Measurements from ENCODE around the gene ANXA2R.
A peak's percentile ranks its signal among the peaks of the same experiment; 100 is the strongest.
"Not testable (repeated sequence)": the region's sequence is repeated elsewhere in the genome, so short reads cannot be mapped to it uniquely, and the experiment has no call there.

The ANXA2R gene

GRCh38 chr5:43073597-43074546 lies 33.8 kb upstream of the ANXA2R start:
- Histone ChIP-seq H3K4me3 (ENCODE audit: low read depth in 1 of 2, low read length in 2 of 2) (no peak overlapping the region), H3K27ac (ENCODE audit: low read depth, low read length) (no peak overlapping the region), H3K36me3 (ENCODE audit: control insufficient read depth in 1 of 2, insufficient read depth in 2 of 2, low read length in 2 of 2) (peaks cover 15 to 19% of the 10 kb centered on the region in 2 donors), H3K4me1 (ENCODE audit: control insufficient read depth in 1 of 2, insufficient read depth in 2 of 2, low read length in 2 of 2) (peaks cover 4 to 8% of the 10 kb centered on the region in 2 donors), H3K9ac (ENCODE audit: low read depth in 1 of 2, low read length in 2 of 2) (no peak overlapping the region), H3K27me3 (ENCODE audit: control insufficient read depth in 1 of 2, insufficient read depth in 2 of 2, low read length in 2 of 2) (no peaks in the 10 kb centered on the region), H3K9me3 (ENCODE audit: control insufficient read depth in 1 of 2, low read length in 2 of 2) (no peaks in the 10 kb centered on the region)

GRCh38 chr5:43069401-43069720 lies 29.2 kb upstream of the ANXA2R start:
- H3K4me3 ChIP-seq (ENCODE audit: low read depth in 1 of 2, low read length in 2 of 2); H3K9ac ChIP-seq (ENCODE audit: low read depth in 1 of 2, low read length in 2 of 2); H3K27me3 ChIP-seq (ENCODE audit: control insufficient read depth in 1 of 2, insufficient read depth in 2 of 2, low read length in 2 of 2); H3K9me3 ChIP-seq (ENCODE audit: control insufficient read depth in 1 of 2, low read length in 2 of 2); H3K27ac ChIP-seq (ENCODE audit: low read depth, low read length): not testable (repeated sequence)
- H3K4me1 ChIP-seq (ENCODE audit: control insufficient read depth in 1 of 2, insufficient read depth in 2 of 2, low read length in 2 of 2), result peaks cover 20 to 22% of the 10 kb centered on the region in 2 donors
- H3K36me3 ChIP-seq (ENCODE audit: control insufficient read depth in 1 of 2, insufficient read depth in 2 of 2, low read length in 2 of 2), result peaks cover 10 to 11% of the 10 kb centered on the region in 2 donors

- Histone ChIP-seq H3K36me3 (ENCODE audit: control insufficient read depth in 1 of 2, insufficient read depth in 2 of 2, low read length in 2 of 2) (peaks cover 10 to 11% of the 10 kb centered on the region in 2 donors), H3K27me3 (ENCODE audit: control insufficient read depth in 1 of 2, insufficient read depth in 2 of 2, low read length in 2 of 2) (no peaks in the 10 kb centered on the region), H3K4me3 (ENCODE audit: low read depth in 1 of 2, low read length in 2 of 2) (peak overlapping the region; percentile 96 to 97), H3K4me1 (ENCODE audit: control insufficient read depth in 1 of 2, insufficient read depth in 2 of 2, low read length in 2 of 2) (peaks cover 20 to 22% of the 10 kb centered on the region in 2 donors), H3K9ac (ENCODE audit: low read depth in 1 of 2, low read length in 2 of 2) (peak overlapping the region; percentile 92 to 94), H3K27ac (ENCODE audit: low read depth, low read length) (no peak overlapping the region), H3K9me3 (ENCODE audit: control insufficient read depth in 1 of 2, low read length in 2 of 2) (no peaks in the 10 kb centered on the region)
These were observed 27.9 kb upstream of the ANXA2R start for GRCh38 chr5:43068037-43068436.

GRCh38 chr5:43066799-43067741 lies 27.0 kb upstream of the ANXA2R start:
- Histone ChIP-seq H3K4me1 (ENCODE audit: control insufficient read depth in 1 of 2, insufficient read depth in 2 of 2, low read length in 2 of 2) (peaks cover 20 to 22% of the 10 kb centered on the region in 2 donors), H3K27me3 (ENCODE audit: control insufficient read depth in 1 of 2, insufficient read depth in 2 of 2, low read length in 2 of 2) (no peaks in the 10 kb centered on the region), H3K27ac (ENCODE audit: low read depth, low read length) (peak overlapping the region; percentile 98), H3K4me3 (ENCODE audit: low read depth in 1 of 2, low read length in 2 of 2) (peak overlapping the region; percentile 96 to 97), H3K36me3 (ENCODE audit: control insufficient read depth in 1 of 2, insufficient read depth in 2 of 2, low read length in 2 of 2) (peaks cover 10 to 11% of the 10 kb centered on the region in 2 donors), H3K9me3 (ENCODE audit: control insufficient read depth in 1 of 2, low read length in 2 of 2) (no peaks in the 10 kb centered on the region), H3K9ac (ENCODE audit: low read depth in 1 of 2, low read length in 2 of 2) (peak overlapping the region; percentile 92 to 94)

GRCh38 chr5:43065948-43066798 lies 26.1 kb upstream of the ANXA2R start:
- H3K9ac ChIP-seq (ENCODE audit: low read depth in 1 of 2, low read length in 2 of 2), result peak overlapping the region; percentile 92 to 94
- peak overlapping the region; percentile 98 for H3K27ac ChIP-seq (ENCODE audit: low read depth, low read length)
- no peaks in the 10 kb centered on the region for H3K27me3 ChIP-seq (ENCODE audit: control insufficient read depth in 1 of 2, insufficient read depth in 2 of 2, low read length in 2 of 2)
- peaks cover 20 to 27% of the 10 kb centered on the region in 2 donors for H3K4me1 ChIP-seq (ENCODE audit: control insufficient read depth in 1 of 2, insufficient read depth in 2 of 2, low read length in 2 of 2)
- H3K4me3 ChIP-seq (ENCODE audit: low read depth in 1 of 2, low read length in 2 of 2), result peak overlapping the region; percentile 96 to 97
- peaks cover 7% of the 10 kb centered on the region in 2 donors for H3K36me3 ChIP-seq (ENCODE audit: control insufficient read depth in 1 of 2, insufficient read depth in 2 of 2, low read length in 2 of 2)
- H3K9me3 ChIP-seq (ENCODE audit: control insufficient read depth in 1 of 2, low read length in 2 of 2), result no peaks in the 10 kb centered on the region

- H3K27ac ChIP-seq (ENCODE audit: low read depth, low read length), result peak overlapping the region; percentile 98
- H3K9me3 ChIP-seq (ENCODE audit: control insufficient read depth in 1 of 2, low read length in 2 of 2), result no peaks in the 10 kb centered on the region
- H3K9ac ChIP-seq (ENCODE audit: low read depth in 1 of 2, low read length in 2 of 2), result peak overlapping the region; percentile 92 to 94
- peaks cover 20 to 27% of the 10 kb centered on the region in 2 donors for H3K4me1 ChIP-seq (ENCODE audit: control insufficient read depth in 1 of 2, insufficient read depth in 2 of 2, low read length in 2 of 2)
- no peaks in the 10 kb centered on the region for H3K27me3 ChIP-seq (ENCODE audit: control insufficient read depth in 1 of 2, insufficient read depth in 2 of 2, low read length in 2 of 2)
- peak overlapping the region; percentile 96 to 97 for H3K4me3 ChIP-seq (ENCODE audit: low read depth in 1 of 2, low read length in 2 of 2)
- peaks cover 0 to 1% of the 10 kb centered on the region in 2 donors for H3K36me3 ChIP-seq (ENCODE audit: control insufficient read depth in 1 of 2, insufficient read depth in 2 of 2, low read length in 2 of 2)
These were observed 25.3 kb upstream of the ANXA2R start for GRCh38 chr5:43065387-43065947.

GRCh38 chr5:43063721-43064171 lies 23.6 kb upstream of the ANXA2R start:
- Histone ChIP-seq H3K36me3 (ENCODE audit: control insufficient read depth in 1 of 2, insufficient read depth in 2 of 2, low read length in 2 of 2) (no peaks in the 10 kb centered on the region), H3K4me3 (ENCODE audit: low read depth in 1 of 2, low read length in 2 of 2) (no peak overlapping the region), H3K27ac (ENCODE audit: low read depth, low read length) (no peak overlapping the region), H3K4me1 (ENCODE audit: control insufficient read depth in 1 of 2, insufficient read depth in 2 of 2, low read length in 2 of 2) (peaks cover 16 to 18% of the 10 kb centered on the region in 2 donors), H3K27me3 (ENCODE audit: control insufficient read depth in 1 of 2, insufficient read depth in 2 of 2, low read length in 2 of 2) (no peaks in the 10 kb centered on the region), H3K9me3 (ENCODE audit: control insufficient read depth in 1 of 2, low read length in 2 of 2) (no peaks in the 10 kb centered on the region), H3K9ac (ENCODE audit: low read depth in 1 of 2, low read length in 2 of 2) (no peak overlapping the region)

- no peak overlapping the region for H3K9ac ChIP-seq (ENCODE audit: low read depth in 1 of 2, low read length in 2 of 2)
- no peaks in the 10 kb centered on the region for H3K36me3 ChIP-seq (ENCODE audit: control insufficient read depth in 1 of 2, insufficient read depth in 2 of 2, low read length in 2 of 2)
- H3K4me1 ChIP-seq (ENCODE audit: control insufficient read depth in 1 of 2, insufficient read depth in 2 of 2, low read length in 2 of 2), result peaks cover 0 to 5% of the 10 kb centered on the region in 2 donors
- no peak overlapping the region for H3K4me3 ChIP-seq (ENCODE audit: low read depth in 1 of 2, low read length in 2 of 2)
- no peaks in the 10 kb centered on the region for H3K27me3 ChIP-seq (ENCODE audit: control insufficient read depth in 1 of 2, insufficient read depth in 2 of 2, low read length in 2 of 2)
- no peak overlapping the region for H3K27ac ChIP-seq (ENCODE audit: low read depth, low read length)
- H3K9me3 ChIP-seq (ENCODE audit: control insufficient read depth in 1 of 2, low read length in 2 of 2), result no peaks in the 10 kb centered on the region
These were observed 21.4 kb upstream of the ANXA2R start for GRCh38 chr5:43061352-43062075.

GRCh38 chr5:43060020-43060419 lies 19.9 kb upstream of the ANXA2R start:
- H3K36me3 ChIP-seq (ENCODE audit: control insufficient read depth in 1 of 2, insufficient read depth in 2 of 2, low read length in 2 of 2); H3K9me3 ChIP-seq (ENCODE audit: control insufficient read depth in 1 of 2, low read length in 2 of 2); H3K9ac ChIP-seq (ENCODE audit: low read depth in 1 of 2, low read length in 2 of 2); H3K27ac ChIP-seq (ENCODE audit: low read depth, low read length); H3K4me1 ChIP-seq (ENCODE audit: control insufficient read depth in 1 of 2, insufficient read depth in 2 of 2, low read length in 2 of 2); H3K27me3 ChIP-seq (ENCODE audit: control insufficient read depth in 1 of 2, insufficient read depth in 2 of 2, low read length in 2 of 2); H3K4me3 ChIP-seq (ENCODE audit: low read depth in 1 of 2, low read length in 2 of 2): not testable (repeated sequence)

All from duodenal mucosa (tissue), 2 donors.